ENCODE results near the gene RAB4B. TPM values are rescaled to one million over a fixed set of nuclear protein-coding genes. Genes with fewer than 3 reads are reported as not detected.
"Not testable (repeated sequence)": the region's sequence is repeated elsewhere in the genome, so short reads cannot be mapped to it uniquely, and the experiment has no call there.

Gene RAB4B
- total RNA-seq, 4 donors from 2014 or later, result 12.4 to 20.7 (median 17.0) TPM

- no peak for DNase-seq (ENCODE audit: low spot score in 2 of 2)
- WGBS, result 78% methylated on average over 6 of the region's 6 CpGs
- Histone ChIP-seq H3K4me3 (no peak overlapping the region), H3K27me3 (no peaks in the 10 kb centered on the region), H3K4me1 (no peaks in the 10 kb centered on the region), H3K27ac (no peak overlapping the region), H3K9me3 (no peaks in the 10 kb centered on the region), H3K36me3 (no peaks in the 10 kb centered on the region)
- no peak for TF ChIP-seq EP300 (IDR thresholded peaks at IDR 0.05)
- no peak for TF ChIP-seq POLR2AphosphoS5 (IDR thresholded peaks at IDR 0.05)
- TF ChIP-seq CTCF (IDR thresholded peaks at IDR 0.05), result no peak
- TF ChIP-seq POLR2A (IDR thresholded peaks at IDR 0.05), result no peak
These were observed 58.8 kb downstream of the RAB4B start for GRCh38 chr19:40836754-40837429.

GRCh38 chr19:40838477-40838876, 60.4 kb downstream of the RAB4B start:
- H3K9me3 ChIP-seq; H3K4me3 ChIP-seq; H3K36me3 ChIP-seq; H3K4me1 ChIP-seq; H3K27ac ChIP-seq; H3K27me3 ChIP-seq; DNase-seq (ENCODE audit: low spot score in 2 of 2): not testable (repeated sequence)
- WGBS, result 45% methylated on average over 1 of the region's 1 CpG

GRCh38 chr19:40842012-40842411, 64.0 kb downstream of the RAB4B start:
- not testable (repeated sequence) for H3K27me3 ChIP-seq; H3K9me3 ChIP-seq; H3K4me3 ChIP-seq; H3K4me1 ChIP-seq; H3K36me3 ChIP-seq; DNase-seq (ENCODE audit: low spot score in 2 of 2); H3K27ac ChIP-seq
- WGBS, result 86% methylated on average over 3 of the region's 3 CpGs

GRCh38 chr19:40842997-40843652, 65.1 kb downstream of the RAB4B start:
- WGBS, result 38% methylated on average over 9 of the region's 12 CpGs
- not testable (repeated sequence) for H3K9me3 ChIP-seq; H3K27me3 ChIP-seq; H3K4me1 ChIP-seq; DNase-seq (ENCODE audit: low spot score in 2 of 2); H3K27ac ChIP-seq; H3K36me3 ChIP-seq
- H3K4me3 ChIP-seq, result peak overlapping the region; percentile 30

- peak overlapping the region; percentile 30 for H3K4me3 ChIP-seq
- H3K36me3 ChIP-seq; H3K27me3 ChIP-seq; H3K9me3 ChIP-seq; H3K27ac ChIP-seq; H3K4me1 ChIP-seq; DNase-seq (ENCODE audit: low spot score in 2 of 2): not testable (repeated sequence)
- 4% methylated on average over 15 of the region's 19 CpGs for WGBS
These were observed 65.6 kb downstream of the RAB4B start for GRCh38 chr19:40843653-40844052.

Other genes starting within 250 kb of the RAB4B start
- 10 to 100 TPM; 42.2 to 58.3 (median 51.1) TPM for gene SHKBP1, start 201.4 kb upstream of the RAB4B start, total RNA-seq
- 100 to 1,000 TPM; 108 to 236 (median 121) TPM for gene LTBP4, start 176.9 kb upstream of the RAB4B start, total RNA-seq
- 10 to 100 TPM; 20.5 to 38.2 (median 29.3) TPM for gene NUMBL, start 87.6 kb upstream of the RAB4B start, total RNA-seq
- 10 to 100 TPM; 31.2 to 53.8 (median 39.3) TPM for gene COQ8B, start 61.4 kb upstream of the RAB4B start, total RNA-seq
- 10 to 100 TPM; 52.9 to 93.8 (median 70.9) TPM for gene ITPKC, start 61.1 kb upstream of the RAB4B start, total RNA-seq
- gene ACTMAP, start 27.8 kb upstream of the RAB4B start, total RNA-seq, result 1 to 10 TPM; 3.8 to 9.9 (median 5.4) TPM
- 10 to 100 TPM; 49.6 to 52.2 (median 51.0) TPM for gene SNRPA, start 27.0 kb upstream of the RAB4B start, total RNA-seq
- gene MIA, start 2.7 kb upstream of the RAB4B start, total RNA-seq, result 10 to 100 TPM in 2 of 4 donors, 1 to 10 TPM in 2; 4.8 to 15.1 (median 9.9) TPM
- 10 to 100 TPM; 31.5 to 51.2 (median 37.6) TPM for gene EGLN2, start 20.9 kb downstream of the RAB4B start, total RNA-seq
- not detected for gene CYP2A6, start 72.2 kb downstream of the RAB4B start, total RNA-seq
- gene CYP2A7, start 104.0 kb downstream of the RAB4B start, total RNA-seq, result not detected
- 1 to 10 TPM in 2 of 4 donors, under 1 TPM in 1, not detected in 1; 0.13 to 4.2 (median 1.0) TPM for gene CYP2B6, start 213.0 kb downstream of the RAB4B start, total RNA-seq